ENCODE results near the gene TRDMT1.

GRCh38 chr10:17209881-17210280, 8.4 kb upstream of the TRDMT1 start:
- no peak for TF ChIP-seq POLR2A (IDR thresholded peaks at IDR 0.05)
- no peak for TF ChIP-seq CTCF (IDR thresholded peaks at IDR 0.05)
- no peak for TF ChIP-seq POLR2AphosphoS5 (IDR thresholded peaks at IDR 0.05)

Measured in transverse colon (tissue), 4 donors.